T-helper 17 cell (primary cell): ENCODE results near the gene CAMP. TPM values are rescaled to one million over a fixed set of nuclear protein-coding genes. Genes with fewer than 3 reads are reported as not detected.
"Not testable (repeated sequence)": the region's sequence is repeated elsewhere in the genome, so short reads cannot be mapped to it uniquely, and the experiment has no call there.

ENCODE experiments used
- ATAC-seq: fragments of 150-1000 bp; cut with Tn5 transposase; 2 replicates; pipeline ENCODE4 v1.10.0; 2021; ENCODE audit warnings: mild to moderate bottlenecking, moderate library complexity
- DNase-seq, 3 donors: peaks; one replicate each; pipeline versions ENCODE4 v3.0.0 to v3.0.0-alpha.2; 2020 to 2021
- H3K9me3 ChIP-seq: one replicate; pipeline ENCODE4 v1.7.0; 2013; ENCODE audit warnings: low read length, mild to moderate bottlenecking; ENCODE audit not compliant: control insufficient read depth, poor library complexity, severe bottlenecking
- H3K27ac Mint-ChIP-seq: one replicate; pipeline ENCODE4 v1.8.0; 2022; ENCODE audit warnings: mild to moderate bottlenecking, moderate library complexity, mixed read lengths
- H3K27me3 Mint-ChIP-seq: one replicate; pipeline ENCODE4 v1.8.0; 2022; ENCODE audit warnings: mixed read lengths
- H3K36me3 Mint-ChIP-seq: one replicate; pipeline ENCODE4 v1.8.0; 2022; ENCODE audit warnings: low read depth, mixed read lengths
- H3K4me1 Mint-ChIP-seq: one replicate; pipeline ENCODE4 v1.8.0; 2022; ENCODE audit warnings: mild to moderate bottlenecking, mixed read lengths
- H3K4me3 Mint-ChIP-seq: one replicate; pipeline ENCODE4 v1.8.0; 2022; ENCODE audit warnings: mild to moderate bottlenecking, moderate library complexity, mixed read lengths
- total RNA-seq, 4 donors: library from RNA in 2 of 4; stranded (reverse) in 2 of 4; gene quantifications; one replicate each; pipeline ENCODE4 v1.2.3 and lab custom pipeline; 2022 to 2026

CAMP gene
- total RNA-seq, 2 donors from 2014 or later: not detected

DNA sequence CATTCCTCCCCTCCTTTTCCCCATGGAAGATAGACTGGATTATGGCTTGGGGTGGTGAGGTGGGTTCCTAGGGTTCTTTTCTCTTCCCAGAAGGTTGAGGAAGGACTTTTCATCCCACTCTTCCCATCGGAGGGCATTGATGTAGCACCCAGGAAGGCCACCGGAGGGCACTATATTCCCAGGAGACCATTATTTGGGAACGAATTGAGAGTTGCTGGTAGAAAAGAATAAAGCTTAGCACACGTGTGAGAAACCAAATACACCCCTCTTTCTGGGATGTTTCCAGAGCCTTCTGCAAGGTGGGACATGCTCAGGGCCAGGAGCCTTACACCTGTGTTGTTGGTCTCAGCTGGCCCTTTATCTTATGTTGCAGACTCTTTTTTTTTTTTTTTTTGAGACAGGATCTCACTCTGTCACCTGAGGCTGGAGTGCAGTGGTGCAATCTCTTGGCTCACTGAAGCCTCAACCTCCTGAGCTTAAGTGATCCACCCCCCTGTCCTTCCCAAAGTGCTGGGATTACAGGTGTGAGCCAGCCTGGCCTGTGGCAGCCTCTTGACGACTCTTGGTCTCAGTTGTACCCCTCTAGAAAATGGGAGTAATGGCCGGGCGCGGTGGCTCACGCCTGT lies 28.7 kb upstream of the CAMP start:
- ATAC-seq: no peak
- H3K27ac Mint-ChIP-seq: no peak overlapping the region
- peaks cover 3% of the 10 kb centered on the region for H3K4me1 Mint-ChIP-seq
- H3K4me3 Mint-ChIP-seq: no peak overlapping the region
- DNase-seq: no peak
- no peaks in the 10 kb centered on the region for H3K9me3 ChIP-seq
- no peaks in the 10 kb centered on the region for H3K36me3 Mint-ChIP-seq
- peaks cover 5% of the 10 kb centered on the region for H3K27me3 Mint-ChIP-seq

DNA sequence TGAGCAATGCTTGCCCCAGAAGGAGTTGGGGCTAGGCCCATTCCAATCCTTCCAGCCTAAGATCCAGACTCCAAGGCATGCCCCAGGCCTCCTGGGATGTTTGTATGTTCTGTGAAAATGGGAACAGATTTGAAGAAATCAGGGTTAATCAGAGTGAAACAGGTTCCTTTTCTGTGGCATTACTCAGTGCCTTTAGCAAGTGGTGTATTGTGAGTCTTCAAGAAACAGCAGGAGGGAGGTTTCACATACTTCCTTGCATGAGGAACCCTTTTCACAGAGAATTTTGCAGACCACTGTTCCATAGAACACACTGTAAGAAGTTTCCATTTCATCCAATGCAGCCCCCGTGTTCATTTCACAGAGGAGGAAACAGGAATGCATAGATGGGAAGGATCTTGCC lies 26.7 kb upstream of the CAMP start:
- no peaks in the 10 kb centered on the region for H3K36me3 Mint-ChIP-seq
- H3K4me1 Mint-ChIP-seq: peaks cover 3% of the 10 kb centered on the region
- H3K4me3 Mint-ChIP-seq: no peak overlapping the region
- no peak overlapping the region for H3K27ac Mint-ChIP-seq
- DNase-seq (no peak), ATAC-seq (no peak)
- H3K27me3 Mint-ChIP-seq: peaks cover 5% of the 10 kb centered on the region
- no peaks in the 10 kb centered on the region for H3K9me3 ChIP-seq

DNA sequence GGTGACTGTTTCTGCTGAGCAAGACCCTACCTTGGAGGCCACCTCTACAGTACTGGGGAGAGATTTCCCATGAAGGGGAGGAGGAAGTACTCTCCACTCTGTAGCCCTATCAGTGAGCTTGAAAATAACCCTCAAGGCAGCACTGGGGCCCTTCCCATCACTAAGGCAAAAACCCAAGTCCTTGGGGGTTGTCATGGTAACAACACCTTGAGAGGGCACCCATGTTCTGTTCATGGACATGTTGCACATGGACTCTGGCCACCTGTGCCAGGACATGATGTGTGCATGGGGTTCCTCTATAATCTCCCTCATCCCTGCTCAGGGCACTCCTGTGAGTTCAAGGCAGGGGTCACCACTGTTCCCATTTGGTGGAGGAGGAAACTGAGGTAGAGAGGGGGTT lies 24.2 kb upstream of the CAMP start:
- Mint-ChIP-seq H3K27ac (no peak overlapping the region), H3K4me1 (peaks cover 3% of the 10 kb centered on the region), H3K4me3 (no peak overlapping the region), H3K27me3 (peaks cover 3% of the 10 kb centered on the region), H3K36me3 (no peaks in the 10 kb centered on the region)
- DNase-seq (no peak), ATAC-seq (no peak)
- H3K9me3 ChIP-seq: no peaks in the 10 kb centered on the region

DNA sequence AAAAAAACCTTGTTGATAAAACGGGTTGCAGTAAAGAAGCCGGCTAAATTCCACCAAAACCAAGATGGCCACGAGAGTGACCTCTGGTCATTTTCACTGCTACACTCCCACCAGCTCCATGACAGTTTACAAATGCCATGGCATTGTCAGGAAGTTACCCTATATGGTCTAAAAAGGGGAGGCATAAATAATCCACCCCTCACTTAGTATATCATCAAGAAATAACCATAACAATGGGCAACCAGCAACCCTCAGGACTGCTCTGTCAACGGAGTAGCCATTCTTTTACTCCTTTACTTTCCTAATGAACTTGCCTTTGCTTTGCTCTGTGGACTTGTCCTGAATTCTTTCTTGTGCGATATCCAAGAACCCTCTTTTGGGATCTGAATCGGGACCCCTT lies 20.7 kb upstream of the CAMP start:
- no peaks in the 10 kb centered on the region for H3K9me3 ChIP-seq
- H3K27me3 Mint-ChIP-seq: no peaks in the 10 kb centered on the region
- peaks cover 2% of the 10 kb centered on the region for H3K4me1 Mint-ChIP-seq
- no peak overlapping the region for H3K27ac Mint-ChIP-seq
- ATAC-seq (no peak), DNase-seq (no peak)
- H3K36me3 Mint-ChIP-seq: no peaks in the 10 kb centered on the region
- H3K4me3 Mint-ChIP-seq: no peak overlapping the region

DNA sequence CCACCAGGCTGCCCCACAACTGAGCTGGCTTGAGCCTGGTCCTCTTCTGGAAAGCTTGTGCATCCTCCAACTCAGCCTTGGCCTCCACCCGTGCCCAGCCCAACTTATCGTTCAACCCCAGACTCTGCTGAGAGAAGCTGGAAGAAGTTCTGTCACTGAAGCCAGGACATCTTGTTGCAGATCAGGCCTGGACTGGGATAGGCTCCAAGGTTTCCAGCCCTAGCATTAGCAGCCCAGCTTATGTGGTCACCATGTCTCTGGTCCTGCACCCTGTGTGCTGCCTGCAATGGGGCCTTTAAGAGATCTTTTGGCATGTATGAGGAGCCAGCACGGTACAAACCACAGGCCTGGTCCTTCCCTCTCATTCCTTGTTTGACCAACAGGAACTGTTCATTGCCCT lies 15.2 kb upstream of the CAMP start:
- Mint-ChIP-seq H3K27ac (peak overlapping the region; percentile 49), H3K36me3 (no peaks in the 10 kb centered on the region), H3K4me1 (peaks cover 2% of the 10 kb centered on the region), H3K4me3 (no peak overlapping the region), H3K27me3 (no peaks in the 10 kb centered on the region)
- no peak for ATAC-seq
- no peaks in the 10 kb centered on the region for H3K9me3 ChIP-seq
- no peak for DNase-seq

GRCh38 chr3:48209445-48209844 lies 13.8 kb upstream of the CAMP start:
- no peak overlapping the region for H3K27ac Mint-ChIP-seq
- no peaks in the 10 kb centered on the region for H3K9me3 ChIP-seq
- ATAC-seq (no peak), DNase-seq (no peak)
- H3K36me3 Mint-ChIP-seq: no peaks in the 10 kb centered on the region
- peaks cover 2% of the 10 kb centered on the region for H3K4me1 Mint-ChIP-seq
- no peak overlapping the region for H3K4me3 Mint-ChIP-seq
- H3K27me3 Mint-ChIP-seq: no peaks in the 10 kb centered on the region

- DNase-seq, H3K4me3 Mint-ChIP-seq, ATAC-seq, H3K36me3 Mint-ChIP-seq, H3K4me1 Mint-ChIP-seq, H3K27me3 Mint-ChIP-seq, H3K9me3 ChIP-seq: not testable (repeated sequence)
- peak overlapping the region; percentile 8 for H3K27ac Mint-ChIP-seq
These were observed 12.8 kb upstream of the CAMP start for GRCh38 chr3:48210534-48210933.

DNA sequence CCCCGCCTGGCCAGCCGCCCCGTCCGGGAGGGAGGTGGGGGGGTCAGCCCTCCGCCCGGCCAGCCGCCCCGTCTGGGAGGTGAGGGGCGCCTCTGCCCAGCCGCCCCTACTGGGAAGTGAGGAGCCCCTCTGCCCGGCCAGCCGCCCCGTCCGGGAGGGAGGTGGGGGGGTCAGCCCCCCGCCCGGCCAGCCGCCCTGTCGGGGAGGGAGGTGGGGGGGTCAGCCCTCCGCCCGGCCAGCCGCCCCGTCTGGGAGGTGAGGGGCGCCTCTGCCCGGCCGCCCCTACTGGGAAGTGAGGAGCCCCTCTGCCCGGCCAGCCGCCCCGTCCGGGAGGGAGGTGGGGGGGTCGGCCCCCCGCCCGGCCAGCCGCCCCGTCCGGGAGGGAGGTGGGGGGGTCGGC lies 11.5 kb upstream of the CAMP start:
- not testable (repeated sequence) for H3K4me3 Mint-ChIP-seq, H3K27ac Mint-ChIP-seq, ATAC-seq, H3K4me1 Mint-ChIP-seq, H3K27me3 Mint-ChIP-seq, H3K9me3 ChIP-seq, DNase-seq, H3K36me3 Mint-ChIP-seq

- ATAC-seq: no peak
- no peaks in the 10 kb centered on the region for H3K4me1 Mint-ChIP-seq
- H3K27ac Mint-ChIP-seq: no peak overlapping the region
- DNase-seq: no peak
- no peaks in the 10 kb centered on the region for H3K27me3 Mint-ChIP-seq
- H3K4me3 Mint-ChIP-seq: no peak overlapping the region
- H3K9me3 ChIP-seq: no peaks in the 10 kb centered on the region
- H3K36me3 Mint-ChIP-seq: peaks cover 2% of the 10 kb centered on the region
These were observed 9.1 kb upstream of the CAMP start for GRCh38 chr3:48214225-48214624.

DNA sequence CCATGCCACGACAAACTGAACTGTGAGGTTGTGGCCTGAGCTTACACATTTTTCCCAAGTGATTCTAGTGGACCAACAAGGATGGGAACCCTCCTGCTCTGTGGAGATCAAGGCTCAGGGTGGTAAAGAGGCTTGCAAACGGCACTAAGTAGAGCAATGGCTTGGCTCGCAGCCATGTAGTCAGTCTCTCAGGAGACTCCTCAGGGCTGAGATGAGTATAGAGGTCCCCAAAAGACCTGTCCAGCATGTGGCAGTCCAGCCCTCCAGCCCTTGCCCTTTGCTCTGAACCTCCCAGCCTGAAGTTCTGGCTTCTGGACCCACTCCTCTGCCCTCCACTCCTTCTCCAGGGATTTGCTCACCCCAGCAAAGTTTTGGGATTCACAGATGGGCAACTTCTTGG lies 8.3 kb upstream of the CAMP start:
- peak overlapping the region; percentile 34 for H3K27ac Mint-ChIP-seq
- peaks cover 2% of the 10 kb centered on the region for H3K36me3 Mint-ChIP-seq
- no peak for ATAC-seq
- no peak overlapping the region for H3K4me3 Mint-ChIP-seq
- H3K4me1 Mint-ChIP-seq: no peaks in the 10 kb centered on the region
- DNase-seq: no peak
- no peaks in the 10 kb centered on the region for H3K9me3 ChIP-seq
- H3K27me3 Mint-ChIP-seq: no peaks in the 10 kb centered on the region

- H3K9me3 ChIP-seq: no peaks in the 10 kb centered on the region
- DNase-seq: no peak
- Mint-ChIP-seq H3K27me3 (no peaks in the 10 kb centered on the region), H3K27ac (no peak overlapping the region), H3K36me3 (peaks cover 2% of the 10 kb centered on the region), H3K4me3 (no peak overlapping the region), H3K4me1 (no peaks in the 10 kb centered on the region)
- ATAC-seq: no peak
These were observed 7.8 kb upstream of the CAMP start for GRCh38 chr3:48215466-48215865.

DNA sequence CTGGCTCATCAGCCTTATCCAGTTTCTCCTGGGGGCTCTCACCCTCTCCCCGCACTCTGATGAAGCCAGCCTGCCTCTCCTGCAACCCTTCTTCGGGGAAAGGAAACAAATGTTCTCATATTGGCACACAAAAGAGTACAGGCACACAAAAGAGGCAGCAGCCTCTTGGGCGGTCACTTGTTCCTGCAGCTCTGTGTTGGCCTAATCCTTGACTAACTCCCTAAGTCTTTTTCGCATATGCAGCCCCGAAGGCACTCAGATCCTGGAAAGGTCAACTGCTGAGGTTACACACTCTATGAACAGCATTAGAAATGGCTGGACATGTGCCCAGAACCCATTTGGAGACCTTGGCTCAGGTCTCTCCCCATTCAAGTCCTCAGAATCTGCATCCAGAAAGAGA lies 7.4 kb upstream of the CAMP start:
- H3K4me1 Mint-ChIP-seq: no peaks in the 10 kb centered on the region
- no peak overlapping the region for H3K4me3 Mint-ChIP-seq
- no peak for ATAC-seq
- no peaks in the 10 kb centered on the region for H3K9me3 ChIP-seq
- H3K36me3 Mint-ChIP-seq: peaks cover 2% of the 10 kb centered on the region
- no peak for DNase-seq
- no peaks in the 10 kb centered on the region for H3K27me3 Mint-ChIP-seq
- H3K27ac Mint-ChIP-seq: no peak overlapping the region

- no peak overlapping the region for H3K27ac Mint-ChIP-seq
- ATAC-seq (no peak), DNase-seq (no peak)
- H3K36me3 Mint-ChIP-seq: peaks cover 2% of the 10 kb centered on the region
- H3K4me1 Mint-ChIP-seq: peaks cover 2% of the 10 kb centered on the region
- H3K27me3 Mint-ChIP-seq: no peaks in the 10 kb centered on the region
- no peaks in the 10 kb centered on the region for H3K9me3 ChIP-seq
- H3K4me3 Mint-ChIP-seq: no peak overlapping the region
These were observed 5.8 kb upstream of the CAMP start for GRCh38 chr3:48217449-48217848.

GRCh38 chr3:48218537-48218936 lies 4.8 kb upstream of the CAMP start:
- Mint-ChIP-seq H3K27me3 (no peaks in the 10 kb centered on the region), H3K36me3 (peaks cover 2% of the 10 kb centered on the region), H3K4me1 (peaks cover 2% of the 10 kb centered on the region), H3K4me3 (no peak overlapping the region), H3K27ac (no peak overlapping the region)
- no peak for DNase-seq
- no peaks in the 10 kb centered on the region for H3K9me3 ChIP-seq
- ATAC-seq: no peak
